Dermis blood vessel endothelial cell (primary cell): ENCODE results near the gene ETV3. TPM values are rescaled to one million over a fixed set of nuclear protein-coding genes. Genes with fewer than 3 reads are reported as not detected.
"Not testable (repeated sequence)": the region's sequence is repeated elsewhere in the genome, so short reads cannot be mapped to it uniquely, and the experiment has no call there.

Experiments used
- DNase-seq: peaks from one replicate; pipeline ENCODE4 v3.0.0; 2010
- total RNA-seq: library from RNA; depleted of rRNA; stranded (reverse); fragments of >200 nt; gene quantifications from 2 replicates; pipeline ENCODE4 v1.2.3, GENCODE V29; 2014

ETV3 gene
- 17.2 and 19.1 TPM in 2 replicates for total RNA-seq

DNA sequence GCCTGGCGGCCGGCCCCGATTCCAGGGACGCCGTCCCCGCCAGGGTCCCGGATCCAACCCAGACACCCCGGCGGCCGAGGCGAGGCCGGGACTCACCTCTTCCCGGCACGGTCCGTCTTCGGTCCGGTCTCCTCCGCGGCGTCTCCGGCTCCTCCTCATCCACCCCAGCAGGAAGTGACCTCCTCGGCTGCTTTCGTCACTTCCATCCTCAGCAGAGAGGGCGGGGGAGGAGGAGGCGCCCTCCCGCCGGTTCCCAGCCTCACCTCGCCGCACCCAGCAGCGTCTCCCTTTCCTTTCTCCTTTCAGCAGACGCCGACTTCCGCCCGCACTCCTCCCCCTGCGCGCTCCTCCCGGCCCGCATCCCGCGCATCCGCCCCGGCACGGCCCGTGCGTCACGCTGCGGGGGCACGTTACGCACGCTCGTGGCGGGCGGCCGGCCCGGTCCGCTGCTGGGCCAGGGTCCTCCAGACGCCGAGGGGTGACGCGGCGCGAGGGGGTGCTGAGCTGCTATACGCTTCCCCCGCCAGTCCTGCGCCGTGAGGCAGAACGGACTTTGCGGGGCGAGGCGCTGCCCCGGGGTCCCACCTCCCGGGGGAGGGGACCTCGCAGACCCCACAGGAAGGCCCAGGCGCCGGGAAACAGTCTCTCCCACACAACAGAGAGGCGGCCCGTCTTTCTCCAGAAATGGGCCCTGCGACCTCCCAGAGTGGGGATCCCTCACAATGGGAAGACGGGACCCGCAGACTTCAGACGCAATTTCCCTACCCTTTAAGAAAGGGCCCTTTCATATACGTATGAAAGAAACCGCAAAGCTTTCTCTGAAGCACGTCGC is at the start of gene ETV3:
Gene ETV3 (minus strand): TSS at position 176 of the 832 bp plus-strand sequence. CDS start 2,043 bp downstream, outside the sequence.
- DNase-seq: peak; percentile 91

DNA sequence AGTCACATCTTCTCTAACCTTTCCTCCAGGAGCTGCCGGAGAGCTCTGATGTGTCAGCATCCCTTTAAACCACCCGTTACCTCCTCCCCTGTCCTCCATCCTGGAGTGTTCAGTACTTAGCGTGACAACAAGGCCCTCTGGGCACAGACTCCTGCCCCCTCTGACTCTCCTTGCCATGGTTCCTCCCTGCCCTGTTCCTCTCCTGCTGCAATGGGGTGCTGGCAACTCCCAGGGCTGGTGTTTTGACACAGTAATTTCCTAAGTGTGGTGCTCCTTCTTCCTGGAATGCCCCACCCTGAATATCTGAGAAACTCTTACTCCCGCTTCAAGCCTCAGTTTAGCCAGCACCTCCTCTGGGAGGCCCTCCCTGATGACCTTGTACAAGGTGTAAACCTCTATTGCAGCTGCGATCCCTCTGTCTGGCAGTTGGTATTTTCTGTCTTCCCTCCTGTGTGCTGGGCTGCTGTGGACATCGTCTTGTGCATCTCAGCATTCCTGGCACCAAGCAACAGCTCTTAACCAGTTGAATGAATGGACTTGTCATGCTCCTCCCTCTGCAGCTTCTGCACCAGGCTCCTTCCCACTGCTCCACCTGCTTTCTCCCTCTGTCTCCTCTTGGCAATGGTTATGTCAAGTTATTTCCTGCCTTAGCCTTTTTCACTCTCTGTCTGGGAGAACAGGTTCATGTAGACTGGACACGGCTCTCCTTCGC is 48.2 kb upstream of the ETV3 start:
- DNase-seq: no peak

DNA sequence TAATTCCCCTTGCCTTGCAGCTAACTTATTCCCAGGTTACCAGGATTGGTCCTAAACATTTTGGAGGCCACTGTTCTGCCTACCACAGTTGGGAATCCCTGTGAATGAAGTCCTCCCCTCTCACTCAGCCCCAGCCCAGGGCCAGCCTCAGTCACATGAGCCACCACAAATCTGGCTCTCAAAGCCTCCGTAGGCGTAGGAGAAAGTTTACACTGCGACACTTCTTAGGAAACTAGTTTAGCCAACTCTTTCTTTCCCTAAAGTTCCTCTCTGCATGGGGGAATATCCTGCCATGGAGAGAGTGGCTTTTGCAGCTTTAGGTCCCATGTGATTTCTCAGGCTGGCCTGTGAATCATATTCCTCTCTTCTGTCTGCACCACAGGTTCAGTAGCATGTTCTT is 45.7 kb upstream of the ETV3 start:
- no peak for DNase-seq

DNA sequence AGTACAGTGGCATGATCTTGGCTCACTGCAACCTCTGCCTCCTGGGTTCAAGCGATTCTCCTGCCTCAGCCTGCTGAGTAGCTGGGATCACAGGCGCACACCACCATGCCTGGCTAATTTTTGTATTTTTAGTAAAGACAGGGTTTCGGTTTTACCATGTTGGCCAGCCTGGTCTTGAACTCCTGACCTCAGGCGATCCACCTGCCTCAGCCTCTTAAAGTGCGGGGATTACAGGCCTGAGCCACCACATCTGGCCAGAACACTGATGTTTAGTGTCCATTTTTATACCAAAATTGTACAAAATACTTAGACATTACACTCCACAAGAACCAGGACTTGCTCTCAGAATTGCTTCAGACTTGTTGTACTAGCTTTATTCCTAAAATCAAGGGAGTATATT is 44.2 kb upstream of the ETV3 start:
- DNase-seq: not testable (repeated sequence)

DNA sequence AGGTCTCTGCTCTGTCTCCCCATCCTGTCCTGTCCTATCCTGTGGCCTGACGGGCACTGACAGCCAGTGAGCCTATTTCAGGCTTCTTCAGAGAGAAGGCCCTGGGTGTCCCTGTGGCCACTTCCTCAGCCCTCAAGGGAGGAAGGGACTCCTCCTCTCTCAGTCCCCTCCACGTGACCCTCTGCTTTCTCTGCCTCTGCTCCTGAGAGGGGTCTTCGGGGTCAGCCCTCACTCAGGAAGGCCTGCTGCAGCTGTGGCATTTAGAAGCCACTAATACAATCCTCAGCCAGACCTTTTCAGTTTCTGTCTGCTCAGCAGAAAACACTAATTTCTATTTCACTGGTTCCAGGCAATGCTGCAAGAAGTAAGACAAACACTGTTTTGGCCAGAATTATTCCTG is 43.6 kb upstream of the ETV3 start:
- no peak for DNase-seq

DNA sequence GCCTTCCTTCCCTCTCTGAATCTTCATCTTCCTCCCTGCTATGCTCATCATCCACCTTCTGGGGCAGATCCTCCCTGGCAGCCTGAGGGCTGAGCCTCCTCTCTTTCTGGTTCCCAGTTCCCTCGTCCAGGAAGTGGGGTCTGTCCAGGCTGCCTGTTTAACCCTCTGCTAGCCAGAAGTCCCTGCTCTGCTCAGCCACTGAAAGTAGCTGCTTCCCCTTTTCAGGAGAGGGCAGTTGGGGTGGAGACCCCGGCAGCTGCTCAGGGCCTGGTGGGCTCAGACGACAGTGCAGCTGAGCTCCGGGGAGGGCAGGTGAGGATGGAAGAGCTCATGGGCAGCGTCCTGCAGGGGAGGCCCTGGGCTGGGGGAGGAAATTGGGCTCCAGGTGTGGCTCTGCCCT is 43.1 kb upstream of the ETV3 start:
- no peak for DNase-seq

DNA sequence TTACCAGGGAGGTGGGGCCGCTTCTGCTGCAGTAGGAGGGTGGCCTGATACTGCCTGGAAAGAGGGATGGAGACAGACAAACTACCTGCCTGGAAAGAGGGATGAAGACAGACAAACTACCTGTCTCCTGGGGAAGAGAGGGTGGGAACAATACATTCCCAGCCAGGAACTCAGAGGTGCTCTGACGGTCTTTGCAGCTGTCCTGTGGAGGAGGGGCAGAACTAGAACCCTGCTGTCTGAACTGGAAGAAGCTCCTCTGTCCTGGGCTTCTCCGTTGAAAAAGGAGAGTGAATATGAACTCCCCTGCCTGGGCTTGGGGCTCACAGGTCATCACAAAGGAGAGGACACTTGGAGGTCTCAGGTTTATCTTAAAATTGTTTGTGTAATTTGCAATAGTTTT is 40.3 kb upstream of the ETV3 start:
- DNase-seq: no peak

DNA sequence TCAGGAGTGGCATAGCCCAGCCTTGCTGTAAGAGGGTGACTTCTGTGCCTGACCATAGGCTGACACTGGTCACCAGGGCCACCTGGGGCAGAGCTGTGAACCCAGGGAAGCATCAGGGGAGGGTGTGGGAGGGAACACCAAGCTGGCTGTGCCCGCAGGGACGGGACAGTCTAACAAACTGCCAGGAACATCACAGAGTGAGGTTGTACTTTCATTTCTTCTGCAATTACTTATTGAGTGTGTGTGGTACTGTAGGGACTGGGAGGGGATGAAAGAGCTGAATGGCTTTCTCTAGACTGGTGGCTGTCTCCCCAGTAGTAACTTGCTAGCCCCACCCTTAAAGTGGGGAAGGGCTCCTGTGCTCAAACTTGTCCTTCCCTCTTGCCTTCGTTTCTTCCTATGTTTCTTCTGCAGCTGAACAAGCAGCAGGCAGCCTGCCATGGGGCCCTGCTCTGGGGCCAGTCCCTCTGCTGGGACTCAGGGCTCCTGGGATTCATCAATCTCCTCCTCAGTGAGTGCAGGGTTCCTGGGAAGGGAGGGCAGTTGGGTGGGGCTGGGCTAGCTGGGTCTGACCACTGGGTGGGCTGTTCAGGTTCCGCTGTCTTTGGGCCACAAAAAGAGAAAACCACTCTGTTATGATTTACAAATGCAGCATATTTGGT is 39.7 kb upstream of the ETV3 start:
- DNase-seq: no peak

DNA sequence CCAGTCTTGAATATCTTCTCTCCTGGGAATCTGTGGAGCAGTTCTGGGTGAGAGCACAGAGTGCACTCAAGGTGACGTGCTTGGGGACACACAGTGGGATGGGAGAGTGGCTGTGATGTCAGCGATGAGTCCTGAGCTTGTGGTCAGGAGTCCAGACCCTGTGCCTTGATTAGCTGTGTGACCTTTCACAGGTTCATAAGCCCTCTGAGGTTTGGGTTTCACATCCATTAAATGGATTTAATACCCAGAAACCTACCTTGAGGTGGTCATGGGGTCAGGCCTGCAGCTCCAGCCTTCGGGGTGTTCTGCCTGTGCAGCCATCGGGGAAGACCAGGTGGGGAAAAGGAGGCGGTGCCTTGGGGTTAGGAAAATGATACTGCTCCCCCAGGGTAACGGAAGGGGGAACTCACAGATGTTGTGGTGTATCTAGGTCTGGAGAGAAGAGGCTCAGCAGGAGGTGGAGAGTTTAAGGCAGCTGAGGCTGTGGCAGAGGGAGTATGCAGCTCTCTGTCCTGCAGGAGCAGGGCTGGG is 38.5 kb upstream of the ETV3 start:
- DNase-seq: no peak

DNA sequence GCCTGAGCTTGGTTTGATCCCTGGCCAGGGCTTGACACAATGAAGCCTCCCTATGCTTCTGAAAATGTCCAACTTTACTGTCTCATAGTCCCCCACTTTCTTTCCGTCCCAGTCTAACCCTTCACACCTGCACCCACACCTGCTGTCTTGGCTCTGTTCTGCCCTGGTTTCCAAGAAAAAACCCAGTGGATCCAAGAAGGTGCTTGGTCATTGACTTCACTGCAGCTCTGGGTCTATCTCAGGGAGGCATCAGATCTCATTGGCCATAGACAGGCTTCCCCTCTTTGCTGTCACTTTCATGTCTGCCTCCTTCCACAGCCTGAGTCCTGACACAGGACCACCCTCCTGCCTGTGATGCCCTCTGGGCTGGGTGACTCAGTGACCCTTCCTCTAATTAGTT is 37.8 kb upstream of the ETV3 start:
- no peak for DNase-seq

DNA sequence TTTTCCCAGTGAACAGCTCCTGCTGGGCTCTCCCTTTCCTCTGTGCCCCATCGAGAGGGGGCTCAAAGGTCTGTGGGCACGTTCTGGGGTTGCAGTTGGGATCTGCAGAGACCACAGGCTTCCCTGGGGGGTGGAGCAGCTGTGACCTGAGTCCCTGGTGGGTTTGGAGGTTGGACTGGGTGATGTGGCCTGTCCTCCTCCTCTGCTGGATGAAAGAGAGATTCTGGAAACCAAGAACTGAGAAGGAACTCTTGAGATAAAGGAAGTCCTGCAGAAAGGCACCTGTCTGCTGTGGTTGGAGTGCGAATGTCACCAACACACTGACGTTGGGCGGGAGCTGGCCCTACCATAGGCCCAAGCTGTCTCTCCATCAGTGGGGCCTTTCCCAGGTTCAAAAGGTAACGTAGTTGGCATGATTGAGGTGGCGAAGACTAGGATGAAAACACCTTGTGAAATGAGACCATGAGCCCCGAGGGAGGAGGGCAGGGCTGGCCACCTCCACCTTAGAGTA is 35.8 kb upstream of the ETV3 start:
- DNase-seq: no peak

DNA sequence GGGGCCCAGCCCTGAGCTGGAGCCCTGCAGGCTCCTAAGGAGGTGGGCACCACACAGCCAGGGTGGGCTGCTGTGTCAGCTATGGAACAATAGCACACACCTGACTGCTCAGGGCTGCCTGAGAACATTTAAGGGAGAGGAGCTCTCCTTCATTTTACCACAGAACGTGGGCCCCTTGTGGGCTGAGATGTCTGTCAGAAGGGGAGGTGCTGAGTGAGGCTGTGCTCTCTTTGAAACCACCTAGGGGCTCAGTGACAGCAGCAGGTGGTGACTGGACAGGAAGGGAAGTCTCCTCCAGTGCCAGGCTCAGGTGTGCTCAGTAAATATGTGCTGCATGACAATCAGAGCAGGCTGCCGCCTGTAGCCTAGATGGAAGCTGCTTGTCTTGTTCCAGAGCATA is 35.0 kb upstream of the ETV3 start:
- DNase-seq: not testable (repeated sequence)

DNA sequence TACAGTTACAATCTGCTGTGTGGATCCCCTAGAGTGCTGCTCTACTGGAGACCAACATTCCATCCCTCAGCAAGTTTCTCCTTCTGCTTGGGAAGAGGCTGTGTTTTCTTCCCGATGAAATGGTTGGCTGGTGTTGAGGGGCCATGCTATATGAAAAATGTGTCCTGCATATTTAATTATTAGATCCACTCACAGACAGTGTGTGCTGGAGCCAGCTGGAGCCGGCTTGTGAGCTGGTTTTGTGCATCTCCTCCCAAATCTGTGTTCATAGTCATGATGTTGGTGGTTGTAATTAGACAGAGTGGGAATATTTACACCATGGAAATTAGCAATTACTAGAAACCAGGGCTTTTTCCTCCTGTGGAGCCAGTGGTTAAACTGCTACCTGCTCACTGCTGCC is 34.4 kb upstream of the ETV3 start:
- DNase-seq: not testable (repeated sequence)

DNA sequence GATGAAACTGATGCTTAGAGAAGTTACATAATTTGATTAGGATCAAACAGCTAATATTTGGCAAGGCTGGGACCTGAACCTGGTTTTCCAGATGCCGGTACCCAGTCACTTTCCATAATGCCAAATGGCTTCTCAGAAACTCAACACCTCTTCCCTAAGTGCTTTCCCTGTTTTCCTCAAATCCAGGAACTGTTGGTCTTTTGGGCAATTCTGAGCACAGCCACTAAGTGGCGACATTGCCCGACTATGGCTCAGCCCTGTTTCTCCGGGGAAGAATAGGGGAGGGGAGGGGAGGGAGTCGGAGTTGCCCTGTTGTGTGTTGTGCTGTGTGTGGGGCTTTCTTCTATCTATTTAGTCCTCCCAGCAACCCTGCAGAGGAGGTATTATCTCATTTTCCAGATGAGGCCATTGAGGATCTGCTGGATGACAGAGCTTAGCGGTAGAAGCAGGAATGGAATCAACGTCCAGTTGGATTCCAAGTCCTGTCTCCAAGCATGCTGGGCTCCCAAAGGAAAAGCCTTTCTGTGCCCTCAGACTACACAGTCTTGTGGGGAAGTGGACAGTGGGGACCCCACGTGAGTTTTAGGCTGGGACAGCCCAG is 33.8 kb upstream of the ETV3 start:
- peak; percentile 46 for DNase-seq

DNA sequence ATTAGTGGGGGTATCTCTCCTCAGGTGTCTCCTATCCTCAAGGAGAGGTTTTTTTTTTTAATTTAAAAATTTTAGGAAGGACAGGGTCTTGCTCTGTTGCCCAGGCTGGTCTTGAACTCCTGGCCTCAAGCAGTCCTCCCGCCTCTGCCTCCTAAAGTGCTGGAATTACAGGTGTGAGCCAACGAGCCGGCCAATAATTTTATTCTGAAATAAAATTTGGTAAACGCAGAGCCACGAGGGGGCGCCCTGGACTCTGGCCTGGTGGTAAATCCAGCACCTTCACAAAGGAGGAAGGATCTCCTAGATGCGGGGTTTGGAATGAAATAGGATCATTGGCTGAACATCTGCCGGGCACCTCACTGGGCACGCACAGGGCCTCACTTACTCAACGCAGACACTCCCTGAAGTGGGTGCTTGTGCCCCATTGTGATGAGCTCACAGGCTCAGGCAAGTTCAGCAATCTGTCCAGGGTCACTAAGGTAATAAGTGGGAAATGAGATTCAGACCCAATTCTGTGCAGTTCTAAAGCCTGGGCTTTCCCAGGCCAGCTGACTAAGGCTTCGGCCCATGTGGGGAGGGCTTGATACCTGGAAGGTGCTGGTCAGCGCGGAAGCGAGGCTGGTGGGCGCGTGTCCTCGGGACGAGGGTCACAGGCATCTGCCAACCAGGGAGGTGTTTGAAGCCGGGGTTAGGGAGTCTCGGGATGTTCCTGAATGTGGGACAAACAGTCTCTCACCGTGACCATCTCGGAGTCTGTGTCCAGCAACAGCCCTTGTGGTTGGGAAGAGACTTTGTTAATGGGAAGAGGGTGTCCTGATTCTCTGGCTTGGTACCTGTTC is 32.7 kb upstream of the ETV3 start:
- DNase-seq: peak; percentile 63

DNA sequence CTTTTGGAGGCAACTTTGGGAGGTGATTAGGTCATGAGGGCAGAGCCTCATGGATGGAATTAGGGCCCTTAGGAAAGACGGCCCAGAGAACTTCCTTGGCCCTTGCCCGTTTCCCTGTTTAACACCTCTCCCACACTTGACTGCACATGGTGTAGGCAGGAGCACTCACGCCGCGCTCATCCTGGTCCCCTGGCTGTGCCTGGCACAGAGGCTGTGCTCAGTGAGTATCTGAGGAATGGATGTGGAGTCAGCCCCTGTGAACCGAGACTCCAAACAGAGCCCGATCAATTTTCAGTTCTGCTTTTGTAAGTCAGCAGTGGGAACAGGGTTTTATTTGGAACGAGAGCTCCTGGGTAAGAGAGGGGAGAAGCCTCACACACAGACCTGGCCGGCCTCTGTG is 29.8 kb upstream of the ETV3 start:
- no peak for DNase-seq

DNA sequence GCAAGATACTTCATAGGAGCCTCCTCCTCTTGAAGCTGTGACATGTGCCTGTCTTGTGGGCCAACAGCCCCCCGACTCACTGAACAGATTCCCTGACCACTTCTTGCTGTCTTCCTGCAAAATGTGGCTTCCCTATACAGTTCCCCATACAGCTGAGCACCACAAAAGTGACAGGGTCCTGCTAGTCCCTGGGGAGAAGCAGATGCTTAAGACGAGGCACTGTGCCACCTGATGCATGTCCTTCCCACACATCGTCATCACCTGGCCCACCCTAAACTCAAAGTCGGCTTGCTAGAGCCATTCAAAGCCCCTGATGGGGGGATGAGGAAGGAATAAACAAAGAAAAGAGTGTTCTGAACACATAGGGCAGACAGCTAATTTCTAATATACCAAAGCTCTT is 29.2 kb upstream of the ETV3 start:
- no peak for DNase-seq

DNA sequence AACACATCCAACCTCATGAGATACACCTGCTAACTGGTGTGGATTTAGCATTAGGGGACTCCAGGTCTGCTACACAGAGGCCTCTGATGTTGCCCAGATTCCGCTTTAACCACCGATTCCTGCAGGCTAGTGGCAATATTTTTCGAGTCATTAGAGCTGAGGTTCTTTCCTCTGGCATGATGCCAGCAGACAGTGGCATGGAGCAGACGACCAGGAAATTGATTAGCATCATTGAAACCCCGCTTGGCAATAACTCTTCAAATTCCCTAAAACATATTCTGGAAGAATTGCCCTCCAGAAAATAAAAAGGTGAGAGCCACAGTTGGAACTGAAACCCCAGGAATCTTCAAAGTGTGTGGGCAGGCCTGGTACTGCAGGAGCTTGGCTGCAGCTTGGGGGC is 28.4 kb upstream of the ETV3 start:
- no peak for DNase-seq

DNA sequence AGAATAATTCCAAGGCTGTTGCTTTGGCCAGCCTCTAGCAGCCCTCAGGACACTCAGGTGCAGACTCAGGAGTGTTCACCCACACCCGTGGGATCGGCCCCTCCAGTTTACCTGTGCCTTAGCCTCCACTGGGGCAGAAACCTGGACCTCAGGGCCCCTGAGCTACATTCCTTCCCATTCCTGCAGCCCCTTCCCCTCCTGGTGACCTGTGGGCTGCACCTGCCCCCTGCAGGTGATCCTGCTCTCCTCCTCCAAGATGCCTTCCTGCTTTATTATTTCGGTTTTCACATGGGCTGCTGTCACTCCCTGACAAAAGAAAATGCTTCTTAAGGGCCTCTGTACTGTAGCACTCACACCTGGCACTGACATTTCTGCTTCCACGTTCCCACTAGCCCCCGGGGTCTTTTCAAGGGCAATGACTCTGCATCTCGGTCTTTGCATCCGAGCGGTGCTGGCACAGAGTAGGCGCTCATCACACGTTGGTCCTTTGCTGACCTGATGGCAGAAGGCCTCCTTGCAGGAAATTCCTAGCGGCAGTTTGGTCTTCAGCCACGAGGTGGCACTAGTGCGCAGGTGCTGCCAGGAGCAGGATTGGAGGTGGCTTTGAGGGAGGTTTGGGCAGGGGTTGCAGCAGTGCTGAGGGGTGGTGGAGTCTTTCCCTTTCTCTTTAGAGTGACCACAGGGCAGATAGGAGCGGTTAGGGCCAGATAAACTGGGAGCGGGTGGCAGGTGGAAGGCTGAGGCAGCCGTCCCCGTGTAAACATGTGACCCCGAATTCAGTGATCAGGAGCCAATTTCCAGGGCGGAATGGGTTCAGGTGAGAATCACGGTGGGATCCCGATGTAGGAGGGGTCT is 25.3 kb upstream of the ETV3 start:
- DNase-seq: peak; percentile 76

DNA sequence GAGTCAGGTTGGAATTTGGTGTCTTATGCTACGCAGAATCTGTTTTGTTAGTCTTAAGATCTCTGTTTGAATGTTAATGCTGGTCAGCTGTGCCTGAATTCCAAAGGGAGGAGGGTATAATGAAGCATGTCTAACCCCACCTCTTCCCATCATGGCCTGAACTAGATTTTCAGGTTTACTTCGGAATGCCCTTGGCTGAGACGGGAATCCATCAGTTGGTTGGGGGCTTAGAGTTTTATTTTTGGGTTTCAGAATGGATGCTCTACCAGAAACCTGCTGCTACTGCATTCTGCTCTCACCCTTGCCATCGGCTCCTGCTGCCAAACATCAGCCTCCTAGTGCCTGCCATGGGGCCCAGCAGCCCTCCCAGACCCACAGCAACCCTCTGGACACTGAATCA is 24.1 kb upstream of the ETV3 start:
- no peak for DNase-seq

DNA sequence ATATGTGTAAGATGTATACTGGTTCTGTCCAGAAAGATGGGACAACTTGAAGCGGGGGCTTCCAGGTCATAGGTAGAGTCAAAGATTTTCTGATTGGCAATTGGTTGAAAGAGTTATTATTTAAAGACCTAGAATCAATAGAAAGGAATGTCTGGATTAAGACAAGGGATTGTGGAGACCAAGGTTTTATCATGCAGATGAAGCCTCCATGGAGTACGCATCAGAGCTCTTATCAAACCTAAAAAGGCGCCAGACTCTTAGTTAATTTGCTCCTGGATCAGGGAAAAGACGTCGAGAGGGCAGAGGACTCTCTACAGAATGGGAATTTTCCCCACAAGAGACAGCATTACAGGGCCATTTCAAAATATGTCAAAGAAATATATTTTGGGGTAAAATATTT is 23.7 kb upstream of the ETV3 start:
- DNase-seq: no peak
